HK-2 (cell line): ENCODE measurements around the gene CHMP3.
"Not testable (repeated sequence)": the region's sequence is repeated elsewhere in the genome, so short reads cannot be mapped to it uniquely, and the experiment has no call there.

Source experiments
- DNase-seq: peaks from one replicate; pipeline ENCODE4 v3.0.0-alpha.2; 2018; ENCODE audit not compliant: unreplicated experiment

CHMP3 gene

GRCh38 chr2:86512034-86512433 is 51.2 kb downstream of the CHMP3 start:
- DNase-seq, result no peak

DNA sequence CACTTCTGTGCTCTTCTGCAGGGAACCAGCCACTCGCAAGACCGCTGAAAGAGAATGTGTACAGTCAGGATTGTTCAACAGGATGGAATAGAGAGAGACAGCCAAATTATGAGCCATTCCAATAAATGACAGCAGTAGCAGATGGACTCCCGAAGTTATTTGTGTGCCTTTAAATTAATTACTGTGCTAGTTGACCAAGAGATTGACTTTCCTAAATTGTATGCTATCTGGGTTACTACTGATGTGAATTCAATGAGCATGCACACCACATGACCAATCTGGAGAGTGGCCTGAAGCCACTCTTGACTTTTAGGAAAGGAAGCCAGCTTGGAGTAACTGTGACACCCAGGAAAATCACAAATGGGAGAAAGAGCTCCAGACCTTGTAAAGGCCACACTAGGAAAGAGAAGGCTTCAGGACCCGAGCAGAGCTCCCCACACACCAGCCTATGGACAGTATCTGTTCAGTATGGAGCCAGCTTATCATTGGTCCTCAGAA is 52.8 kb downstream of the CHMP3 start:
- DNase-seq, result no peak

DNA sequence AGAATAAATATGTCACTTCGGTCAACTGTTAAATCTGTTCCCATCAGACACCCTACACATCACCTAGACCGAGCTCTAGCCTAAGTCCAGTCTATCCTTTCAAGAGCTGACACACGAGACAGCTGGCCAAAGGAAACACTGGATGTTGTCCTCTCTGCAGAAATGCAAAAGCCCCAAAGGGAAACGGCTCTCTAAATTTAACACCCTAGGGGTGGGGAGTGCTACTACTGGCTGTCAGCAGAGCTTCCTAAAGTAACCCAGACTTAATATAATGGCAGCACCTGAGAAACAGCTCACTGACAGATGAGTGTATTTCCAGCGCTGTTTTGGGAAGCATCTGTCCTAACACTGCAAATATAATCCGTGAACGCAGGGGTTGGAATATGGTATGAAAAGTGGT is 55.6 kb downstream of the CHMP3 start:
- DNase-seq, result no peak

DNA sequence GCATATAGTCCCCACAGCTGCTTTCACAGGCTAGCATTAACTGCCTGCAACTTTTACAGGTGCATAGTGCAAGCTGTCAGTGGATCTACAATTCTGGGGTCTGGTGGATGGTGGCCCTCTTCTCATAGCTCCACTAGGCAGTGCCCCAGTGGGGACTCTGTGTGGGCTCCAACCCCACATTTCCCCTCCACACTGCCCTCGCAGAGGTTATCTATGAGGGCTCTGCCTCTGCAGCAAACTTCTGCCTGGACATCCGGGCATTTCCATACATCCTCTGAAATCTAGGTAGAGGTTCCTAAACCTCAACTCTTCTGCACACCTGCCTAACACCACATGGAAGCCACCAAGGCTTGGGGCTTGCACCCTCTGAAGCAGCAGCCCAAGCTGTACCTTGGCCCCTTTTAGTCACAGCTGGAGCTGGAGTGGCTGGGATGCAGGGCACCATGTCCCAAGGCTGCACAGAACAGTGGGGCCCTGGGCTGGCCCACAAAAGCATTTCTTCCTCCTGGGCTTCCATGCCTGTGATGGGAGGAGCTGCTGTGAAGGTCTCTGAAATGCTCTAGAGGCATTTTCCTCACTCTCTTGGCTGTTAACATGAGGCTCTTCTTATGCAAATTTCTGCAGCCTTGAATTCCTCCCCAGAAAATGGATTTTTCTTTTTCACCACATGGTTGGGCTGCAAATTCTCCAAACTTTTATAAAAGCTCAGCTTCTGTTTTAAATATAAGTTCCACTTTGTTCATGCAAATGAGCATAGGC is 62.7 kb downstream of the CHMP3 start:
- DNase-seq, result no peak

- DNase-seq, result no peak
Observed at GRCh38 chr2:86499326-86499725, 63.9 kb downstream of the CHMP3 start.

GRCh38 chr2:86498468-86499260 is 64.6 kb downstream of the CHMP3 start:
- no peak for DNase-seq

DNA sequence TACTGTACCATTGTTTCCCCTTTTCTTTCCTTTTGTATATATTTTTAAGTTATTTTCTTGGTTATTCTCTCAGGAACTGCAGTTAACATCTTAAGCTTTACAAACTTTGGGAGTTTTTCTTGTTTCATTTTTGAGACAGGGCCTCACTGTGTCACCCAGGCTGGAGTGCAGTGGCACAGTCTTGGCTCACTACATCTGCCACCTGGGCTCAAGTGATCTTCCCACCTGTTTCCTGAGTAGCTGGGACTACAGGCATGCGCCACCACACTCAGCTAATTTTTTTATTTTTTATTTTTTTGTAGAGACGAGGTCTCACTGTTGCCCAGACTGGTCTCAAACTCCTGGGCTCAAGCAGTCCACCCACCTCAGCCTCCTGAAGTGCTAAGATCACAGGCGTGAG is 66.9 kb downstream of the CHMP3 start:
- DNase-seq, result not testable (repeated sequence)

GRCh38 chr2:86492048-86492453 is 71.2 kb downstream of the CHMP3 start:
- DNase-seq, result no peak

DNA sequence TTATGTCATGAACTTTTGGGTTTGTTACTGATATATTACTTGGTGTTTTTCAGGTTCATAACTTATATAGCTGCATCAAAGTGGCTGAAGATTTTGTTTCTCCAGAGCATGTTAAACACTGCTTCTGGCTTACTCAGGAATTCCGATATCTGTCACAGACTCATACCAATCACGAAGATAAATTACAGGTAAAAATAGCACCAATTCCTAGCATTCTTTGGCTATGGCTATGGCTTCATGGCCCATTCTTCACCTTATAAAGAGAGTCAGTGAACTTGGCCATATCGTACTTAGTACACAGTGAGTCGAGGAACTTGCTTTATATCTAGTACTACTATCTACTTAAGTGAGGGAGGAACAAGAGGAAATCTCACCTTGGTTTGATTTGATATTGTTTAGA is 72.2 kb downstream of the CHMP3 start:
- DNase-seq, result no peak

DNA sequence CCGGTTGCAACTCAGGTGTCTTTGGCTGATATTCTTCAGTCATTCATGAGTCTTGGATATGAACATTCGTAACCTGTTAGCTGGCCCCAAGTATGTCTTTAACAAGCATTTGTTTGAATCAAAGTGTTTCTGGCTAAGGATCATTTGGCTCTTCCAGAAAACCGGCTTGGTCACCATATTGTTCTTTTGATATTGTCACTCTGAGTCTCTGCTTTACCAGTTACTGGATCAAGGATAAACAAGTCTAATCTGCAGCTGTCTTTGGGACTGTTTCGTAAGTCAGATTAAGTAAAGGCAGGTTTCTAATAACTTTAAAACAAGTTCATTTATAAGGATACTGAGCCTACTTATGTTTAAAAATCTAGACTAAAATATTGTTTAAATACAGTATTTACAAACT is 73.0 kb downstream of the CHMP3 start:
- no peak for DNase-seq

GRCh38 chr2:86489542-86489941 is 73.7 kb downstream of the CHMP3 start:
- DNase-seq, result no peak

DNA sequence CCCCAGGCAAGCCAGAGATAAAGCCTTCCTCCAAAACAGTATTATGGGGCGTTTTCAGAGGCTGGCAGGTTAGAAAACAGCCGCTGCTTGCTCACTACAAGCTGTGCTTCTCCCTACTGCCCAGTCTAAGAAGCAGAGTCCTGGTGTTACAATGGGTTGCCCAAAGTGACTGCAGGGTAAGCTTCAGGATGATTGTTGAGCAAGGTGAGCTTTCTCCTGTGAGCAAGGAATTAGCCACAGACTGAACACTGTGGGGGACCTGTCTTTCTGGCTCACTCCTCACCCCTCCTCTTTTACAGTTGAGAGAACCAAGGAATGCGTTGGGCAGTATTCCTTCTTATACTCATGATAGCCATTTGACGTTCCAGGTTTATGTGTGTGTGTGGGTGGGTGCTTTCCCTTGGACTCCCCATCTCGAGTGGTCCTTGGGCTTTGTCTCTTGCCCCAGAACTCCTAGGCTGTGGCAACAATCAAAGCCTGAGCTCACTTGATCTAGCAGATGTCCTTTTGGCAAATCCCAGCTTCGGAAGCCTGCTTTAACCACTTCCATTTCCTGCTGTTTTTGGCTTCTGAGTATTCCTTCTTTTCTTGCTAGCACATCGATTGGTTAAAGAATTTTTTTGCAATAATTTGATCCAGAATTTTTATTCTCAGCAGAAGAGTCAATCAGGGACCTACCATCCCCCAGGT is 74.5 kb downstream of the CHMP3 start:
- no peak for DNase-seq

GRCh38 chr2:86487062-86487461 is 76.2 kb downstream of the CHMP3 start:
- no peak for DNase-seq

GRCh38 chr2:86485802-86486201 is 77.4 kb downstream of the CHMP3 start:
- no peak for DNase-seq

DNA sequence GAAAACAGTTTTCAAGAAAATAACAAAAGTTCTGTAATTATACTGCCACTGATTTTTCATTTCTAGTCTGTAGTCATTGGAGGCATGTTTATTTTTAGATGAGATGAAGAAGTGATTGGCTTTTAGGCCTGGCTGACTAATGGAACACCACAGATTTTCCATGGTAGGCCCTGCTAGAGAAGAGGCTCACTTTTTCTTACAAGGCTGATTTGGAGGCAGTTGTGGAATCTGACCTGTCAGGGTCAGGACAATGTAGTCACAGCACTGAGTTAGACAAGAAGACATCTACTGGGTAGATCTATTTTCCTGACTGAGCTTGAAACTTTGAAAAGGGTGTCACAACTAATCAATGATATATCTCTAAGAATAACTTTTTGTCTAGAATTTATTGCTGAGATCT is 78.1 kb downstream of the CHMP3 start:
- no peak for DNase-seq

- DNase-seq, result no peak
Observed at GRCh38 chr2:86484385-86484784, 78.9 kb downstream of the CHMP3 start.

- DNase-seq, result no peak
Observed at GRCh38 chr2:86482034-86482433, 81.2 kb downstream of the CHMP3 start.

- DNase-seq, result no peak
Observed at GRCh38 chr2:86480105-86480504, 83.1 kb downstream of the CHMP3 start.

DNA sequence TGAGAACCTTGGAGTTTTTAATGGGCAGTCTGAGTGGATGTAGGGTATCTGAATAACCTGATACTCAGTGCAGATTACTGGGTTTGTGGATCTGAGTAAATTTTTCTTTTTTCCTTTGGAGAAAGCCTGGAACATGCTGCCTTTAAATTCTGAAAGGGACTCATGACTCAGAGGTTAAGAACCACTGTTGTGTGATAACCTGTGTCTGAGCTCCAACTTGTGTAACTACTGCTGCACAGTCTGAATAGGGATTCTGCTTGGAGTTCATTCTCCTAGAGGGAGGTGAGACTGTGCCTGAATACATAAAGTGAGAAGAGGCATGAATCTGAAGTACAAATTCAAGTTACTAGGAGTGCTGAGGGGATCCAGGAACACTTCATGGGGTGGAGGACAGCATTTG is 85.9 kb downstream of the CHMP3 start:
- DNase-seq, result no peak

DNA sequence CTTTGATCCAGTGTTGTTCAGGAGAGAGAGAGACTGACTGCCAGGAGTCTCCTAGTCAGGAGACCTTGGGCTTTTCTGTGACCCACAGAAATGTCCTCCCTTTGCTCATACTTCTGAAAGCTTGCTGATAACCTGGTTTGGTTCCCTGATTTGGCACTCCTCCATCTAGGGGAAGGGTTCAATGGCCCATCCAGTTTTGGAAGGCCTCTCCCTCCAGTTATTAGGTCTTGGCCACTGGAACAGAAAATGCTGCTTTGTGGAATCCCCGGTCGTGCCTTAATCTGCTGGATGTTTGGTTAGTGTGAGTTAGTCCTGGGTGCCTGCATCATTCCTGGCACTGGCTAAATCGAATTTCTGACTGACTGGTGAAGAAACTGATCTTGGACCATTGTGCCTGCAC is 86.3 kb downstream of the CHMP3 start:
- no peak for DNase-seq

DNA sequence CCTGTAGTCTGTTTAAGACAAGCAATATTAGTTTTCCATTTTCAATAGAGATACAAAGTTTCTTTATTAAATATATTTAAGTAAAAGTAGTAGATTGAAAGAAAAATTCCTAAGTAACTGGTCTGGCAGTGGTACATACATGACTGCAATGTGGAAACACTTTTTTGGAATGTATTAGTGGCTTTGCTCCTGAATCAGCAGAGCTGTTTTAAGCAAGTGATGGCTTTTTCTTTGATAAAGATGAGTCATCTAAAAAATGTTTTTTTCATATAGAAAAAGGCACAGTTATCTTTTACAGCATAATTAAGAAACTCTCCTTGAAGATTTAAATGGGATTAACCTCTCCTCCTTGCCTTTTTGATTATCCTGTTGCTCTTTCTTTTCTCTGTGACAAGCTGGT is 87.2 kb downstream of the CHMP3 start:
- DNase-seq, result no peak

DNA sequence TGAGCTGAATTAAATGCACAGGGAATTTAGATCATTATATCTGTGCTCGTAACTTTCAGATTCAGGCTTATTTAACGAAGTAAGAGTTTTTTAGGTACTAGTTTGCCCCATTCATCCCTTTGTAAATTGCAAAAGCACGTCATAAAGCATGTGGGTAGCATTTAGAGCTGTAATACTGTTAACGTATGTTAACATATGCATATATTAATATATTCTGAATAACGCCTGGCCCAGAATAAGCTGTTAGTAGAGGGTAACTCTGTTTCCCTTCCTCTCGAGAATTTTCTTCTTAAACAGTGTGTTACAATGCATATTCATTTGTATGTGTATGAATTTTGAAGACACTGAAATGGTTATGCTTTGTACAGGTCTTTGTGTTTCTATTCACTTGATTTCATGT is 91.6 kb downstream of the CHMP3 start:
- no peak for DNase-seq

DNA sequence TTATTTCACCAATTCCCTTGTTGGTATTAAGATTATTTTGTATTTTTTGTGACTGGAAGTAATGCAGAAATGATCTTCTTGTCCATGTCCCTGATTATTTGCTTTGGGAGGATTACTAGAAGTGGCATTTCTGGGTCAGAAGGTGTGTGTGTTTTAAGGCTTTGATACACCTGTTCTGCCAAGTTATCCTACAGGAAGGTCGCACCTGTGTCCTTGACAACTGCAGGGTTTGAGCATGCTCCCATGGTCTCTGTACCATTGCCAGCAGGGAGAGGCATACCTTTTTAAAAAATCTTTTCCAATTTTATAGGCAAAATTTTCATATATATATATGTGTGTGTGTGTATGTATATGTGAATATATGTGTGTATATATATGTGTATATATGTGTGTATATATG is 92.4 kb downstream of the CHMP3 start:
- no peak for DNase-seq
